Tibial artery (tissue), 4 donors: Measurements from ENCODE around the gene SPG7.

Experiments used
- DNase-seq, 2 donors: peaks; one replicate each; pipeline ENCODE4 v3.0.0-alpha.2; 2019
- H3K27ac ChIP-seq, 2 donors: fragments of 200-600 bp; sonication (generic) in 1 of 2; 1 replicate in 1 of 2; 2 replicates in 1 of 2; pipeline ENCODE4 v1.5.1; 2018 to 2019; ENCODE audit warnings: mild to moderate bottlenecking in 1 of 2
- H3K27me3 ChIP-seq, 2 donors: fragments of 200-600 bp; sonication (generic) in 1 of 2; one replicate each; pipeline versions ENCODE4 v1.5.1 to v1.6.0; 2016 to 2019
- H3K36me3 ChIP-seq, 3 donors: fragments of 200-600 bp; sonication (generic) in 2 of 3; one replicate each; pipeline ENCODE4 v1.5.1; 2016 to 2019; ENCODE audit warnings: mild to moderate bottlenecking in 2 of 3
- H3K4me1 ChIP-seq, 4 donors: fragments of 200-600 bp; sonication (generic) in 2 of 4; 1 replicate in 3 of 4; 2 replicates in 1 of 4; pipeline ENCODE4 v1.5.1; 2016 to 2019
- H3K4me3 ChIP-seq, 2 donors: fragments of 200-600 bp; sonication (generic) in 1 of 2; 1 replicate in 1 of 2; 2 replicates in 1 of 2; pipeline ENCODE4 v1.5.1; 2018 to 2019; ENCODE audit warnings: mild to moderate bottlenecking in 2 of 2
- H3K9me3 ChIP-seq, 3 donors: fragments of 200-600 bp; sonication (generic) in 1 of 3; one replicate each; pipeline ENCODE4 v1.5.1; 2016 to 2019
- intact Hi-C: fragments of 100-400 bp; cut with DNase I; formaldehyde crosslinking; loops from one replicate; pipeline ENCODE4 v1.15.0; 2023; ENCODE audit warnings: low total_unique reads
- TF ChIP-seq, protein P1 (sequence below), 2 experiments: fragments of 200-600 bp in 1 of 2; fragments of 450-650 bp in 1 of 2; IDR thresholded peaks; one replicate each; pipeline ENCODE4 v1.5.1; 2017 to 2019; ENCODE audit warnings: antibody characterized with exemption in 2 of 2, mild to moderate bottlenecking in 1 of 2, moderate library complexity in 1 of 2

The SPG7 gene

DNA sequence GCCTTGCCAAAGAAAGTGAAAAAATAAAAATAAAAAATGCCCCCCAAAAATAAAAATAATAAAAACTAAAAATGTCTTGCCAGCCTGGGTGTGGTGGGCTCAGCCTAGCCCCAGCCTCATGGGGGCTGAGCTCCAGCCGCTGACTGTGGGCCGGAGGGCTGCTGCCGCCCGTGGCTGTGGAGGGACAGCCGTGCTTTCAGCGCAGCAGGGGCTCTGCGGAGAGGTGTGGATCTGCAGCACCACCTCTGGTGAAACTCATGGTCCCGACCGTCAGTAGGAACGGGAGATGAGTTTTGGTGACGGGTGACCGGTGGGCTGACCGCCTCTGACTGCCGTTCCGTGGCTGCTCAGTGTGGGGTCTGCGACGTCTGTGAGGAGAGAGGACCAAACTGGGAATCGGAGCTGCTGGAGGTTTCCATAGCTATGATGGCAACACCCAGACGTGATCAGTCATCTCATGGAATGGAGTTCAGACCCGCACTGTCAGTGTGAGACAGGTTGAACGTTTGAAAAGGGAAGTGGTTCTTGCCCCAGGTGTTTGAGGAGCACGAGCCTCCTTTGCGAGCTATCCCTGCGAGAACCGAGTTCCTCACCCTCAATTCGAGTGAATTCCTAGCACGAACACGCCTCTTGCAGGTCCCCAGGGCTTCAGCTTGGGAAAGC, 40.3 kb downstream of the SPG7 start:
- peaks cover 58 to 100% (median 90%) of the 10 kb centered on the region in 3 donors for H3K36me3 ChIP-seq
- no peak overlapping the region for H3K27ac ChIP-seq
- intact Hi-C loops: no loop called here
- DNase-seq: no peak
- H3K4me1 ChIP-seq: no peaks in the 10 kb centered on the region
- no peaks in the 10 kb centered on the region for H3K27me3 ChIP-seq
- no peaks in the 10 kb centered on the region for H3K9me3 ChIP-seq
- H3K4me3 ChIP-seq: no peak overlapping the region
- TF ChIP-seq, protein P1, sequence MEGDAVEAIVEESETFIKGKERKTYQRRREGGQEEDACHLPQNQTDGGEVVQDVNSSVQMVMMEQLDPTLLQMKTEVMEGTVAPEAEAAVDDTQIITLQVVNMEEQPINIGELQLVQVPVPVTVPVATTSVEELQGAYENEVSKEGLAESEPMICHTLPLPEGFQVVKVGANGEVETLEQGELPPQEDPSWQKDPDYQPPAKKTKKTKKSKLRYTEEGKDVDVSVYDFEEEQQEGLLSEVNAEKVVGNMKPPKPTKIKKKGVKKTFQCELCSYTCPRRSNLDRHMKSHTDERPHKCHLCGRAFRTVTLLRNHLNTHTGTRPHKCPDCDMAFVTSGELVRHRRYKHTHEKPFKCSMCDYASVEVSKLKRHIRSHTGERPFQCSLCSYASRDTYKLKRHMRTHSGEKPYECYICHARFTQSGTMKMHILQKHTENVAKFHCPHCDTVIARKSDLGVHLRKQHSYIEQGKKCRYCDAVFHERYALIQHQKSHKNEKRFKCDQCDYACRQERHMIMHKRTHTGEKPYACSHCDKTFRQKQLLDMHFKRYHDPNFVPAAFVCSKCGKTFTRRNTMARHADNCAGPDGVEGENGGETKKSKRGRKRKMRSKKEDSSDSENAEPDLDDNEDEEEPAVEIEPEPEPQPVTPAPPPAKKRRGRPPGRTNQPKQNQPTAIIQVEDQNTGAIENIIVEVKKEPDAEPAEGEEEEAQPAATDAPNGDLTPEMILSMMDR (IDR thresholded peaks at IDR 0.05): no peak

DNA sequence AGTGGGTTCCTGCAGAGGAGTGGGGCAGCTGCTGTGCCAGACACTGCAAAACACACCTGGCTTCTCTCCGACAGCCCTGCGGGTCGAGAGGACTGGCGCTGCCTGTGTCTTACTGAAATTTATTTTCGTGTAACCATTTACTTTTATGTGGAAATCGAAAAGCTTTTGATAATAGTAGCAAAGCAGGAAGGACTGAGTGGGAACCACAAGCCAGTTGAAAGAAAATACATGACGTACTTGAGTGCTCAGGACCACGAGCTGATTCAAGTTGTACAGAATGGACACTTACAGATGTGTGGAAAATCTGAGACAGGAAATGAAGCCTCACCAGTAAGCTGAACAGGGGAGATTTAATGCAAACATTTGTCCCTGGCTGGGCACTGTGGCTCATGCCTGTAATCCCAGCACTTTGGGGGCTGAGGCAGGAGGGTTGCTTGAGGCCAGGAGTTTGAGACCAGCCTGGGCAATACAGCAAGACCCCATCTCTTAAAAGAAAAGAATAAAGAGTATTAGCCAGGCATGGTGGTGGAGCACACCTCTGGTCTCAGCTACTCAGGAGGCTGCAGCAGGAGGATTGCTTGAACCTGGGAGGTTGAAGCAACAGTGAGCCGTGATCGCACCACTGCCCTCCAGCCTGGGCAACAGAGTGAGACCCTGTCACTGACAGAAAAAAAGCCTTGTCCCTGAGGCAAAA, 41.0 kb downstream of the SPG7 start:
- H3K36me3 ChIP-seq: peaks cover 64 to 100% (median 96%) of the 10 kb centered on the region in 3 donors
- no peak for DNase-seq
- no peak overlapping the region for H3K27ac ChIP-seq
- TF ChIP-seq, protein P1 (IDR thresholded peaks at IDR 0.05): no peak
- H3K4me1 ChIP-seq: no peaks in the 10 kb centered on the region
- intact Hi-C loops: no loop called here
- H3K27me3 ChIP-seq: no peaks in the 10 kb centered on the region
- H3K9me3 ChIP-seq: no peaks in the 10 kb centered on the region
- H3K4me3 ChIP-seq: no peak overlapping the region

DNA sequence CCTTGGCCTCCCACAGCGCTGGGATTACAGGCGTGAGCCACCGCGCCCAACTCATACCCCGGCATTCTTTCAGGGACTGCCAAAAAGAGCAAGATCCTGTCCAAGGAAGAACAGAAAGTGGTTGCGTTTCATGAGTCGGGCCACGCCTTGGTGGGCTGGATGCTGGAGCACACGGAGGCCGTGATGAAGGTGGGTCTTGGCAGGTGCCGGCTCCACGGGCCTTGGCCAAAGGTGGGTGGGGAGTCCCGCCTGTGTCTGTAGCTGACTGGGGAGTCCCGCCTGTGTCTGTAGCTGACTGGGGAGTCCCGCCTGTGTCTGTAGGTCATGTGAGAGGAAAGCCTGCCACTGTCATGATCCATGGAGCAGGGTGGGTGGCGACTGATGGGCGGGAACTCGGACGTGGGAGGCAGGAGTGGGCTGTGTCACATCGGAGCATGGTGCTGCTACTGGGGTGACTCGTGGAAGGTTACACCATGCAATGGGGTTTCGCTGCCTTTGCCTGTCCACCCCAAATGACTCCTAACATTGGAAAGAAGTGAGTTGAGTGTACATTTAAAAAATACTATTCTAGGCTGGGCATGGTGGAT, 42.3 kb downstream of the SPG7 start:
- H3K27ac ChIP-seq: no peak overlapping the region
- DNase-seq: no peak
- TF ChIP-seq, protein P1 (IDR thresholded peaks at IDR 0.05): no peak
- no peaks in the 10 kb centered on the region for H3K9me3 ChIP-seq
- H3K27me3 ChIP-seq: no peaks in the 10 kb centered on the region
- H3K4me3 ChIP-seq: no peak overlapping the region
- H3K4me1 ChIP-seq: no peaks in the 10 kb centered on the region
- intact Hi-C loops: no loop called here
- peaks cover 68 to 100% (median 94%) of the 10 kb centered on the region in 3 donors for H3K36me3 ChIP-seq

DNA sequence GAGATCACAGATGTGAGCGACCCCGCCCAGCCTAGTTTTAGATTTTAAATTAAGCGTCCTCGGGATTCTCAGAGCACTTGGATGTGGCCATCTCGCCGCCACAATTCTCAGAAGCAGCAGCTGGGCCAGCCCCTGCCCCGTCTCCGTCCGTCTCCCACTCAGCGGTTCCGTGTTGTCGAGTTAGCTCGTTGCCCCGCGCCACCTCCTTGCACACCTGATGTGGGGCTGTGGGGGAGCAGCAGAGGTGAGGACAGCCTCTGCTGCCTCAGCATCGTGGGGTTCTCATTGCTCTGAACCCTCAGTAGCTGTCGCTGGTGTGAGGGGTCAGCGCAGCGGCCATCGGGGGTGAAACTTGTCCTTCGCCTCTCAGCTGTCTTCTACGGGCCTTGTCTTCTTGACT, 44.1 kb downstream of the SPG7 start:
- H3K27me3 ChIP-seq: no peaks in the 10 kb centered on the region
- intact Hi-C loops: no loop called here
- H3K9me3 ChIP-seq: no peaks in the 10 kb centered on the region
- H3K27ac ChIP-seq: no peak overlapping the region
- no peak for DNase-seq
- peaks cover 53 to 100% (median 84%) of the 10 kb centered on the region in 3 donors for H3K36me3 ChIP-seq
- no peaks in the 10 kb centered on the region for H3K4me1 ChIP-seq
- TF ChIP-seq, protein P1 (IDR thresholded peaks at IDR 0.05): no peak
- no peak overlapping the region for H3K4me3 ChIP-seq

DNA sequence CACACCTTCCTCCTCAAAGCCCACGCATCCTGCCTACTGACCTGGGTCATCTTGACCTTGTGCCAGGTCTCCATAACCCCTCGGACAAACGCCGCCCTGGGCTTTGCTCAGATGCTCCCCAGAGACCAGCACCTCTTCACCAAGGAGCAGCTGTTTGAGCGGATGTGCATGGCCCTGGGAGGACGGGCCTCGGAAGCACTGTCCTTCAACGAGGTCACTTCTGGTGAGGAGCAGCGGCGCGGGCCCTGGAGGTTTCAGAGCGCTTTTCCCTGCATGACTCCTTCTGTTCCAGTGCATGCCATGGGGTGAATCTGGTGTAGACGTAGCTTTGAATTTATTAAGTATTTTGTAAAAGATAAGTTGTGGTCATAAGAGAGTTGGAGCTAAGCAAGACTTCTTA, 44.7 kb downstream of the SPG7 start:
- Histone ChIP-seq H3K36me3 (peaks cover 47 to 100% (median 78%) of the 10 kb centered on the region in 3 donors), H3K9me3 (no peaks in the 10 kb centered on the region), H3K27me3 (no peaks in the 10 kb centered on the region), H3K27ac (no peak overlapping the region), H3K4me3 (no peak overlapping the region), H3K4me1 (no peaks in the 10 kb centered on the region)
- TF ChIP-seq, protein P1 (IDR thresholded peaks at IDR 0.05): no peak
- no peak for DNase-seq
- intact Hi-C loops: no loop called here
